Activated CD8-positive, alpha-beta T cell treated with anti-CD3 and anti-CD28 coated beads for 36 hours (primary cell): ENCODE measurements around the gene PEPD. TPM values are rescaled to one million over a fixed set of nuclear protein-coding genes. Genes with fewer than 3 reads are reported as not detected.

Experiments
- ATAC-seq: fragments of 200-7000 bp; cut with Tn5 transposase; one replicate; pipeline ENCODE4 v1.10.0; 2021; ENCODE audit warnings: mild to moderate bottlenecking, moderate library complexity
- CTCF ChIA-PET: fragments of 350-600 bp; sonication (Branson Sonifier 250); formaldehyde crosslinking; loops from one replicate; lab custom pipeline; 2021; ENCODE audit warnings: antibody characterized with exemption; lab: Charles Lee
- POLR2A ChIA-PET: fragments of 350-600 bp; sonication (Branson Sonifier 250); formaldehyde crosslinking; loops from one replicate; lab custom pipeline; 2021; ENCODE audit warnings: antibody characterized with exemption; lab: Charles Lee
- DNase-seq: peaks from one replicate; pipeline ENCODE4 v3.0.0-alpha.2; 2020
- H3K27ac Mint-ChIP-seq: one replicate; pipeline ENCODE4 v1.8.0; 2021; ENCODE audit warnings: mild to moderate bottlenecking, mixed read lengths
- H3K27me3 Mint-ChIP-seq: one replicate; pipeline ENCODE4 v1.8.0; 2021; ENCODE audit warnings: mixed read lengths
- H3K36me3 Mint-ChIP-seq: one replicate; pipeline ENCODE4 v1.8.0; 2021; ENCODE audit warnings: low read depth, mixed read lengths
- H3K4me1 Mint-ChIP-seq: one replicate; pipeline ENCODE4 v1.8.0; 2021; ENCODE audit warnings: low read depth, mixed read lengths
- H3K4me3 Mint-ChIP-seq: one replicate; pipeline ENCODE4 v1.8.0; 2021; ENCODE audit warnings: mild to moderate bottlenecking, moderate library complexity, mixed read lengths
- H3K9me3 Mint-ChIP-seq: one replicate; pipeline ENCODE4 v1.8.0; 2021; ENCODE audit warnings: mixed read lengths
- intact Hi-C: fragments of 100-400 bp; cut with micrococcal nuclease; formaldehyde crosslinking; loops from one replicate; pipeline ENCODE4 v1.10.0; 2022
- total RNA-seq, 2 experiments: library from RNA; stranded (reverse); gene quantifications; one replicate each; pipeline ENCODE4 v1.2.3, GENCODE V29; 2021
- TF ChIP-seq, protein P1 (sequence below): fragments of 200-600 bp; IDR thresholded peaks from one replicate; pipeline ENCODE4 v1.8.0; 2022; ENCODE audit warnings: antibody characterized with exemption, mild to moderate bottlenecking

The PEPD gene
- total RNA-seq, 2 experiments from 2014 or later, result 32.6 to 34.6 TPM

DNA sequence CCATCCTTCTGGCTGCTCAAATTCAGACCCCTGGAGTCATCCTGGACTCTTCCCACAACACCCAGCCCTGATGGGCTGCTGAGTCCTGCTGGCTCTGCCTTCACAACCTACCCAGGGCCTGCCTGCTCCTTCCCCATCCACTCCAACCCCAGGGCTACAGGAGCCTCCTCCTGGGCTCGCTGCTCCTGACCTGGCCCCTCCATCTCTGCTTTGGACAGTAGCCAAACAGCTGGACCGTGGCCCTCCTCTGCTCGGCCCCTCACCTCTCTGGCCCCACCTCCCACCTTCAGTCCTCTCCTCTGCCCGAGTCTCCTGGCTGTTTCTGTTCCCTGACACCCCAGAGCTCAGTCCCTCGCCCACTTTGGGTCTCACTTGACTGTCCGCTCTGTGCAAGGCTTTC, 81.3 kb downstream of the PEPD start:
- TF ChIP-seq, protein P1, sequence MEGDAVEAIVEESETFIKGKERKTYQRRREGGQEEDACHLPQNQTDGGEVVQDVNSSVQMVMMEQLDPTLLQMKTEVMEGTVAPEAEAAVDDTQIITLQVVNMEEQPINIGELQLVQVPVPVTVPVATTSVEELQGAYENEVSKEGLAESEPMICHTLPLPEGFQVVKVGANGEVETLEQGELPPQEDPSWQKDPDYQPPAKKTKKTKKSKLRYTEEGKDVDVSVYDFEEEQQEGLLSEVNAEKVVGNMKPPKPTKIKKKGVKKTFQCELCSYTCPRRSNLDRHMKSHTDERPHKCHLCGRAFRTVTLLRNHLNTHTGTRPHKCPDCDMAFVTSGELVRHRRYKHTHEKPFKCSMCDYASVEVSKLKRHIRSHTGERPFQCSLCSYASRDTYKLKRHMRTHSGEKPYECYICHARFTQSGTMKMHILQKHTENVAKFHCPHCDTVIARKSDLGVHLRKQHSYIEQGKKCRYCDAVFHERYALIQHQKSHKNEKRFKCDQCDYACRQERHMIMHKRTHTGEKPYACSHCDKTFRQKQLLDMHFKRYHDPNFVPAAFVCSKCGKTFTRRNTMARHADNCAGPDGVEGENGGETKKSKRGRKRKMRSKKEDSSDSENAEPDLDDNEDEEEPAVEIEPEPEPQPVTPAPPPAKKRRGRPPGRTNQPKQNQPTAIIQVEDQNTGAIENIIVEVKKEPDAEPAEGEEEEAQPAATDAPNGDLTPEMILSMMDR, result no peak
- H3K4me1 Mint-ChIP-seq, result peaks cover 3% of the 10 kb centered on the region
- ATAC-seq (no peak), DNase-seq (no peak)
- H3K27me3 Mint-ChIP-seq, result no peaks in the 10 kb centered on the region
- CTCF ChIA-PET, result no interaction called here
- intact Hi-C loops, result no loop called here
- H3K4me3 Mint-ChIP-seq, result no peak overlapping the region
- POLR2A ChIA-PET, result no interaction called here
- no peaks in the 10 kb centered on the region for H3K36me3 Mint-ChIP-seq
- no peaks in the 10 kb centered on the region for H3K9me3 Mint-ChIP-seq
- H3K27ac Mint-ChIP-seq, result no peak overlapping the region

DNA sequence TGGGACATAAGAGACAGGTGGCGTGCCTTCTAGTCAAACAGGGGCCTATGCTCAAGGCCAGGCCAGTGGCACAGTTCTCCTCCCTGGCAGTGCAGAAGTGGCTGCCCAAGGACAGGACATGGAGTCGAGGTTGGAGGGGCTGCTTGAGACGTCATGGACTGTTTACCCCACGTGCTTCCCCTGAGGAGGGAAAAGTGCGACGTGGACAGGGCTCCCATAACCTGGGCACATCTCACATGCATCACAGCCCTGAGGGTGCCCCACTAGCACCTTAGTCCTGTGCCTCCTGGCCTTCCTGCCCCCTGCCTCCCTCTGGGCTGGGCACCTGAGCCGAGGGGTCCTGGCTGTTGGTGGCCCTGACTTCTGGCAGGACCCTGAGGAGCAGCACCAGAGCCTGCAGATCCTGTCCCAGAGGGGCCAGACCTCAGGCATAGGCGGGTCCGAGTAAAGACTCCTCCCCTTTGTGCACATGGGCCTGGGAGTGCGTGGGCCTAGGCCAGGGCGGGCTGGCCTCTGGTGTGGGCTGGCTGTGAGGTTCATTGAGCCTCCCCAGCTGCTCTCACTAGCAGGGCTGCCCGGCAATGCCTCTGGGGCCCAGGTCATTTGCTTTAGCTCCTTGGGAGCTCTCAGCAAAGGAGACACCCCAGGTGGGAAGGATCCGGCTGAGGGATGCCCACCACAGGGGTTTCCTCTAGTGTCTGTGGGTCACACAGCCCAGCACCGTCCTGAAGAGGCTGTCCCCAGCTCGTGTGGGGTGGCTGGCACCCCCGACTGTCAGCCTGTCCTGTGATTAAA, 82.4 kb downstream of the PEPD start:
- CTCF ChIA-PET, result no interaction called here
- H3K9me3 Mint-ChIP-seq, result no peaks in the 10 kb centered on the region
- no peaks in the 10 kb centered on the region for H3K36me3 Mint-ChIP-seq
- H3K4me3 Mint-ChIP-seq, result no peak overlapping the region
- DNase-seq (no peak), ATAC-seq (no peak)
- intact Hi-C loops, result no loop called here
- TF ChIP-seq, protein P1, result no peak
- H3K27ac Mint-ChIP-seq, result no peak overlapping the region
- H3K27me3 Mint-ChIP-seq, result no peaks in the 10 kb centered on the region
- H3K4me1 Mint-ChIP-seq, result peaks cover 3% of the 10 kb centered on the region
- POLR2A ChIA-PET, result no interaction called here

DNA sequence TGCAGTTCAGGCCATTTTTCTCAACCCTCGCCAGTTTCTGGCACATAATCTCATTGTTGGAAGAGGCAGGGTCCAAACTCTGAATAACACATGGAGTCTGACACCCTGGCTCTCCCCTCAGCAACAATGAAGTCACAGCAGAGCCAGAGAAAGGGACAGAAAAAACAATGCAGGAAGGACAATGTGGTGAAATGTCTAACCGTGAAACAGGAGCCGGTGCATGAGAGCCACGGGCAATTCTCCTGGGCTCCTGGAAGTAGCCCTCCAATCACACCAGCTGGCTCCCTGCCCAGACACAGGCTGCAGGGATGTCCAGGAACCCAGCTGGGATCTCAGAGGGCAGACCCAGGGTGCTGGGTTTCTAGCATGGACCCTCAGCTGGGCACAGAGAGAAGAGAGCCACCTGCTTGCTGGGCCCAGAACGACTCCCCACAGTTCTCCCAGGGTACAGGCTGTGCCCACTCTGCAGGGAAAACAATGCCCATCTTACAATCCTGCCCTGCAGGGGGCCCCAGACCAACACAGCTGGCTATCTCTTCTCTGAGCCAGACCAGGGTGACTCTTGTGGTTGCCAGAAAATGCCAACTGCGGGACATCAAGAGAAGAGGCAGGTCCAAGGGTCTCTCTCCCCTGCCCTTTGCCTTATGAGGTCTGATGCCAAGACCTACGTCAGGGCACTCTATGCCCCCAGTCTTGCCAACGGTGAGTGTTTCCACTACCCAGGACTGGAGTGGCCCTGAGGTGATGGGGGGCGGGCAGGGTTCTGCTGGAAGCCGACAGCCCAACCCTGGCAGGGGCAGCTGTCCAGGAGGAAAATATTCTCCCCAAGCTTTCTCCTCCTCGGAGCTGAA, 83.5 kb downstream of the PEPD start:
- Mint-ChIP-seq H3K36me3 (no peaks in the 10 kb centered on the region), H3K4me3 (no peak overlapping the region), H3K27me3 (no peaks in the 10 kb centered on the region), H3K9me3 (no peaks in the 10 kb centered on the region), H3K27ac (no peak overlapping the region), H3K4me1 (peaks cover 3% of the 10 kb centered on the region)
- intact Hi-C loops, result no loop called here
- POLR2A ChIA-PET, result no interaction called here
- no peak for DNase-seq
- CTCF ChIA-PET, result no interaction called here
- TF ChIP-seq, protein P1, result no peak
- ATAC-seq, result no peak

DNA sequence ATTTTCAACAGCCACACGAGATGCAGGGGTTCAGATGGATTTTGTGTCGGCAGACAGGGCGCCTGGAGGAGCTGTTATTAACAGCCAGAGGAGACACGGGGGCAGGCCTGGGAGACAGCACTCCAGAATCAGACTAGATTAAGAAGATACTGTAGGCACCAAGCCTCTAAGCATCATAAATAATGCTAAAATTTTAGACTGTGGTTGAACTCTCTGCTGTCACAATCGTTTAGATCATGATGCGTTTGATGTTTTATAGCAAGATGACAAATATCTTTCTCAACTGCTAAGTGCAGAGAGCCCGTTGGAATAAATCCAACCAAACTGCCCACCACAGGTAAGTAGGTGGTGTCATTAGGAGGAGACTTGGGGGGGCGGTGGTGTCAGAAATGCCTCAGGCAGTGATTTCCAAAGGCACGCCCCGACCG, 84.2 kb downstream of the PEPD start:
- Mint-ChIP-seq H3K9me3 (no peaks in the 10 kb centered on the region), H3K27me3 (no peaks in the 10 kb centered on the region), H3K36me3 (no peaks in the 10 kb centered on the region), H3K27ac (no peak overlapping the region), H3K4me3 (no peak overlapping the region), H3K4me1 (peaks cover 3% of the 10 kb centered on the region)
- ATAC-seq, result no peak
- DNase-seq, result no peak
- ChIA-PET CTCF (no interaction called here), POLR2A (no interaction called here)
- TF ChIP-seq, protein P1, result no peak
- intact Hi-C loops, result no loop called here
